DND-41 (cell line): ENCODE data around the gene E2F4.

Experiments
- ATAC-seq: fragments of 200-7000 bp; cut with Tn5 transposase; 3 replicates; pipeline ENCODE4 v1.9.1; 2021; ENCODE audit warnings: low read depth; ENCODE audit not compliant: insufficient read depth
- DNase-seq: peaks from one replicate; pipeline ENCODE4 v3.0.0-alpha.2; 2020
- H2AFZ ChIP-seq: 2 replicates; pipeline ENCODE4 v1.6.0; 2012; ENCODE audit warnings: low read depth, low read length
- H3K27ac ChIP-seq: 2 replicates; pipeline ENCODE4 v1.5.1; 2012; ENCODE audit warnings: low read length, inconsistent platforms
- H3K27me3 ChIP-seq: fragments of 200-600 bp; sonication (generic); 2 replicates; pipeline ENCODE4 v1.6.0; 2012; ENCODE audit warnings: low read length, mild to moderate bottlenecking, inconsistent platforms; ENCODE audit not compliant: insufficient read depth, poor library complexity
- H3K36me3 ChIP-seq: 2 replicates; pipeline ENCODE4 v1.5.1; 2012; ENCODE audit warnings: low read length, inconsistent platforms; ENCODE audit not compliant: insufficient read depth
- H3K4me1 ChIP-seq: 2 replicates; pipeline ENCODE4 v1.5.1; 2012; ENCODE audit warnings: mild to moderate bottlenecking, low read length; ENCODE audit not compliant: insufficient read depth
- H3K4me2 ChIP-seq: 2 replicates; pipeline ENCODE4 v1.6.0; 2012; ENCODE audit warnings: mild to moderate bottlenecking, moderate library complexity, low read length, inconsistent platforms; ENCODE audit not compliant: insufficient read depth
- H3K4me3 ChIP-seq, 2 experiments: fragments of 200-600 bp in 1 of 2; shearing (Covaris generic) in 1 of 2; 2 replicates each; pipeline ENCODE4 v1.5.1; 2012 to 2016; ENCODE audit warnings: inconsistent platforms in 2 of 2, low read length in 2 of 2, mild to moderate bottlenecking in 2 of 2, low read depth in 1 of 2, moderate library complexity in 1 of 2
- H3K79me2 ChIP-seq: 2 replicates; pipeline ENCODE4 v1.6.0; 2012; ENCODE audit warnings: low read length, inconsistent platforms; ENCODE audit not compliant: insufficient read depth
- H3K9ac ChIP-seq: 2 replicates; pipeline ENCODE4 v1.6.0; 2012; ENCODE audit warnings: low read depth, mild to moderate bottlenecking, inconsistent platforms, low read length, moderate library complexity
- H3K9me3 ChIP-seq: 2 replicates; pipeline ENCODE4 v1.5.1; 2012; ENCODE audit warnings: low read length, moderate library complexity, mild to moderate bottlenecking, inconsistent platforms; ENCODE audit not compliant: insufficient read depth, severe bottlenecking
- H4K20me1 ChIP-seq: 2 replicates; pipeline ENCODE4 v1.6.0; 2012; ENCODE audit warnings: low read length; ENCODE audit not compliant: insufficient read depth
- EZH2 ChIP-seq: IDR thresholded peaks from 3 replicates; pipeline ENCODE4 v1.6.1; 2012; ENCODE audit warnings: borderline replicate concordance, low read depth, mild to moderate bottlenecking, moderate library complexity, low read length, inconsistent platforms; ENCODE audit not compliant: severe bottlenecking
- TF ChIP-seq, protein P1 (sequence below): IDR thresholded peaks from 2 replicates; pipeline ENCODE4 v1.5.1; 2012; ENCODE audit warnings: borderline replicate concordance, low read length, moderate library complexity, mild to moderate bottlenecking; ENCODE audit not compliant: poor library complexity, severe bottlenecking; ENCODE audit errors: extremely low read depth

E2F4 gene

DNA sequence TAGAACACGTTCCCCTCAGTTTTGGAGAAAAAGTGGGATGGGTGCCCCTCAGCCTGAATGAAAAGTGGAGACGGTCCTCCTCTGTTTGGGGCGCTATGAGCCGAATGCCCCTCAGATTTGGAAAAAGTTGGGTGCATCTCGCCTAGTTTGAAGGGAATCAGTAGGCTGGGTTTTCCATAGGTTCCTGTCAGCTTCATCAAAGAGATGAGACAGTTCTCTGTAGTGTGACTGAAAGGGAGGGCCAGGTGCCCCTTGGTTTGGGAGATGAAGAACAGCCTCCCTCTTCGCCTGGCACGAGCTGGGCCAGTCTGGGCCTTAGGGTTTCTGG lies 56.1 kb downstream of the E2F4 start:
- peak overlapping the region; percentile 41; the same call in 1 of the 2 replicates for H3K27ac ChIP-seq
- H3K36me3 ChIP-seq = no peaks in the 10 kb centered on the region
- H4K20me1 ChIP-seq = peaks cover 14% of the 10 kb centered on the region
- peak overlapping the region; percentile 76 for H2AFZ ChIP-seq
- peak overlapping the region; percentile 69 for H3K4me2 ChIP-seq
- no peak for TF ChIP-seq EZH2
- TF ChIP-seq, protein P1, sequence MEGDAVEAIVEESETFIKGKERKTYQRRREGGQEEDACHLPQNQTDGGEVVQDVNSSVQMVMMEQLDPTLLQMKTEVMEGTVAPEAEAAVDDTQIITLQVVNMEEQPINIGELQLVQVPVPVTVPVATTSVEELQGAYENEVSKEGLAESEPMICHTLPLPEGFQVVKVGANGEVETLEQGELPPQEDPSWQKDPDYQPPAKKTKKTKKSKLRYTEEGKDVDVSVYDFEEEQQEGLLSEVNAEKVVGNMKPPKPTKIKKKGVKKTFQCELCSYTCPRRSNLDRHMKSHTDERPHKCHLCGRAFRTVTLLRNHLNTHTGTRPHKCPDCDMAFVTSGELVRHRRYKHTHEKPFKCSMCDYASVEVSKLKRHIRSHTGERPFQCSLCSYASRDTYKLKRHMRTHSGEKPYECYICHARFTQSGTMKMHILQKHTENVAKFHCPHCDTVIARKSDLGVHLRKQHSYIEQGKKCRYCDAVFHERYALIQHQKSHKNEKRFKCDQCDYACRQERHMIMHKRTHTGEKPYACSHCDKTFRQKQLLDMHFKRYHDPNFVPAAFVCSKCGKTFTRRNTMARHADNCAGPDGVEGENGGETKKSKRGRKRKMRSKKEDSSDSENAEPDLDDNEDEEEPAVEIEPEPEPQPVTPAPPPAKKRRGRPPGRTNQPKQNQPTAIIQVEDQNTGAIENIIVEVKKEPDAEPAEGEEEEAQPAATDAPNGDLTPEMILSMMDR = no peak
- peaks cover 58% of the 10 kb centered on the region for H3K4me1 ChIP-seq
- ATAC-seq (no peak), DNase-seq (peak; percentile 30)
- H3K27me3 ChIP-seq = peaks cover 26% of the 10 kb centered on the region
- 0 out of 2 replicates have a peak, but pooled peaks cover 4% of the 10 kb centered on the region for H3K79me2 ChIP-seq
- peak overlapping the region; percentile 71 for H3K9ac ChIP-seq
- no peaks in the 10 kb centered on the region for H3K9me3 ChIP-seq
- H3K4me3 ChIP-seq = peak overlapping the region; percentile 19 to 79; a peak in 3 of 4 replicates
